ENCODE measurements around the gene ITGB8.
A peak's percentile ranks its signal among the peaks of the same experiment; 100 is the strongest.

The ITGB8 gene

GRCh38 chr7:20310301-20310700 is 20.4 kb upstream of the ITGB8 start:
- FAIRE-seq, result no peak

GRCh38 chr7:20310963-20311742 is 19.5 kb upstream of the ITGB8 start:
- peak; percentile 87 for FAIRE-seq

DNA sequence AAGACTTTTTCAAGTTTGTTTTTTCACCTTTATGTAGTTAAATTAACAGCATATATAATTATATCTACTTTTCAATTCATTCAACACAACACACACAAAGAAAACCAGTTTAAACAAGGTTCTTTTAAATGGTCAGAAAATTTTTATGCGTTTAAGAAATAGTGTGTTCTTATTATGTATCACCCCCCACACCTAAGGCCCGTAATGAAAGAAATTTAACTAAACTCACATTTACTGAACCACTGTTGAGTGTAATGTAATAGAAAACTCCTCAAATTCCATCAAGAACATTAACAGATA is 19.0 kb upstream of the ITGB8 start:
- no peak for FAIRE-seq

GRCh38 chr7:20312562-20312961 is 18.1 kb upstream of the ITGB8 start:
- no peak for FAIRE-seq

GRCh38 chr7:20313626-20314025 is 17.1 kb upstream of the ITGB8 start:
- FAIRE-seq, result no peak

- FAIRE-seq, result no peak
Measured at GRCh38 chr7:20314198-20314597, 16.5 kb upstream of the ITGB8 start.

- no peak for FAIRE-seq
Measured at GRCh38 chr7:20316706-20317105, 14.0 kb upstream of the ITGB8 start.

DNA sequence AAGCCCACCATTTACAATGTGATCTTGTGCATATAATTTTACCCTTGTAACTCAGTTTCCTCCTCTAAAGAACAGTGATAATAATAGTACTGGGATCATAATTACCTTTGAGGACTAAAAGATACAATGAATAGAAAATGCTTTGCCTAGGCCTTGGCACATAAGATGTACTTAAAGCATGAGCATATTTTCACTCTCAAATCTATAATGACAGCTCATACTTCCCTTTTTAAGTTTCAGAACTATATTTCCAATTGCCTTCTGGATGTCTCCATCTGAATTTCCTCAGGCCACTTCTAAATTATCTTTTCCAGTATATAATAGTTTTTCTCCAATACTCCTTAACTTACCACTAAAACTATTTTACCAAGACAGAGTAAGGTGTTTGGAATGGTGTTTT is 13.3 kb upstream of the ITGB8 start:
- FAIRE-seq, result no peak

DNA sequence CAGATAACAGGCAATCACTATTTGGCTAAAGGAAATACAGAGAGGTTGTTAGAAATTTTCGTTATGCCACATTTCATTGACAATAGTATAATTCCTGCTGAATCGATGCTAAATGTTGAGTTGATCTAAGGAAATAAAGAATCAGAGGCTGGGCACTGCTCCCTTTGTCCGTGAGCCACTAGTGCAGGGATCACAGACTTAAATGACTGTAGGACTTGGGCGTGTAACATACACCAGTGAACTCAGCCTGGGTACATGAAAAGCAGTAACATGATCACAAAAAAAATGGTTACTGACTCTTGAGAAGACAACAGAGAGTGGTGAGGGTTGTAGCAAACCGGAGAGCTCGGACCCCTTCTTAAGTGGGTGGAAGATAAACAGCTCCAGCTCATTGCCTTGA is 11.8 kb upstream of the ITGB8 start:
- no peak for FAIRE-seq

DNA sequence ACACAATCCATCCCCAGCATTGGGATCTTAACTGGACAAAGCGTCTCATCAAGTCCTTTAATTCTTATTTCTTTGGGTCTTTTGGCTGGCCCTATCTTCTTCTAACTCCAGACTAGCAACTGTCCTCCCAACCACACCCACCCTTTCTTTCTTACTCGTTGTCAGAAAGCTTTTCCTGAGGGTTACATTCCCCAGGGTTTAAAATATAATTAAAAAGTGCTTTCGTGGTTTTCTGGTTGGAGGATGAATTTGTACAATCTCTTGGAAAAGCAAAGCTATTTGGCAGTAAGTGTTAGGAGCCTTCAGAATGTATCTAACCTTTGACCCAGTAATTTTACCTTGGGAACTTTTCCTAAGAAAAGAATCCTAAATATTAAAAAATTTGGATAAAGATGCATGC is 10.4 kb upstream of the ITGB8 start:
- FAIRE-seq, result no peak

- FAIRE-seq, result no peak
Measured at GRCh38 chr7:20320786-20321185, 9.9 kb upstream of the ITGB8 start.

DNA sequence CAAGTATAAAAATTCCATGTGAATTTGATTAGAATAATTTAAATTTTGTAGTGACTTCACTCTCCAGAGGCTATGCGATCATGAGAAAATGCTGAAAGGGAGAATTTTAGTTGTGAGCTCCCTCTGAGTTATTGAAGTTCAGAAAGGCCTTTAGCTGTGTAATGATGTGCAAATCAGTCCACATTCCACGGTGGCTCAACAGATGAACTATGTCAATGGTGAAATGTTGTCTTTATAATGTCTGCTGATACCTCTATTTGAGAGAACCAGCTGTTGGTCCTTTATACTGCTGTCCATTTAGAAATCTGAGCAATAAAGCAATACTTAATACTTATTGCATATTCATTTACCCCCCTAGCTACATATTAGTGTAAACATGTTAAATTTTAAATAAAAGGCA is 7.1 kb upstream of the ITGB8 start:
- FAIRE-seq, result no peak

DNA sequence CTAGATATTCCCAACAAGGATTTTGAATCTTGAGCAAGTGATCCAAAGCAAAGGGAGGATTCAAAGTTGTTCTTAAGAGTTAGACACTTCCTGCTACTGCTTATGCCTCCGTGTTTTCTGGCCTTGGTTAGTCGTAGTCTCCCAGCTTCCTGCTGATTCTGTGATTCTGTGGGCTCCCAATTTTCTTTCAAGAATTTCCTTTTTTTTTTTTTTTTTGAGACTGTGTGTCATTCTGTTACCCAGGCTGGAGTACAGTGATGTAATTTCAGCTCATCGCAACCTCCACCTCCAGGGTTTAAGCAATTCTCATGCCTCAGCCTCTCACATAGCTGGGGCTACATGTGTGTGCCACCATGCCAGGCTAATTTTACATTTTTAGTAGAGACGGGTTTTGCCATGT is 4.4 kb upstream of the ITGB8 start:
- FAIRE-seq, result no peak

GRCh38 chr7:20327055-20327454 is 3.6 kb upstream of the ITGB8 start:
- FAIRE-seq, result no peak

- FAIRE-seq, result no peak
Measured at GRCh38 chr7:20328027-20328426, 2.7 kb upstream of the ITGB8 start.

GRCh38 chr7:20328692-20329091 is 2.0 kb upstream of the ITGB8 start:
- FAIRE-seq, result no peak

DNA sequence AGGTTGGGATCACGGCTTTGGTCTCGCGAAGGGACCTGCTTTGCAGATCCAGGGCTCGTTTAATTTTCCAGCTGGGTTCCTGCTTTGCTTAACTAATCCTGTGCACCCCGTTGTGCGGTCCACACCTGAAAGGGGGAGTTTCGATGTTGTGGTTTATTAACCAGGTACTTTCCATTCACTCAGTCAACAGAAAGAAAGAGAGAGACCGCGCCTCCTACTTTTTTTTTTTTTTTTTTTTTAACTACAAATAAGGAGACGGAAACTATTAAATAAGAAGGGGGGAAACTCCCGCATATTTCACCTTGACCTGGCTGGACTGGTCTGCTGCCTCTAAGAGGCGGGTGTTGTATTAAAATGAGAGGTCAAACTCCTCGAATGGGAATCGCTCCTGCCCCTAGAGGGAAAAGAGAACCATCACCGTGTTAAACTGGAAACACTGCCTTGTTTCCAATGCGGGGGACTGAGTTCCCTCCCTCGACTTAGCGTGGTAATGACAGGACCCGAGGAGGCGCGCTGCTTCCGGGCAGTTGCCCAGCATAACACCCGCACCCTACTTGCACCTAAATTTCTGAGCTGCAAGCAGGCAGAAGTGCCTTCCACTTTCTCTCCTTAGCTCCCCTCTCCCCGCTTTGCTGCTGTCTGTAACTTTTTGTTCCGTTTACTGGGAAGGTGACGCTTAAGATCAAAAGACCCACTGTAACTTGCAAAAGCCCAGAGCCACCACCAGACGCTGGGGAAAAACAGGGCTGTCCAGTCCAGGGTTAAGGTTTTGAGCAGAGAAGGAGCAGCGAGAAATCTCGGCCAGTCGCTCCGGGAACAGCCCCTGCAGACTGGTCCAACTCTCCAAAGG is 1.1 kb upstream of the ITGB8 start:
- FAIRE-seq, result peak; percentile 94

GRCh38 chr7:20330928-20331909 is 519 bp downstream of the ITGB8 start:
- FAIRE-seq, result no peak

DNA sequence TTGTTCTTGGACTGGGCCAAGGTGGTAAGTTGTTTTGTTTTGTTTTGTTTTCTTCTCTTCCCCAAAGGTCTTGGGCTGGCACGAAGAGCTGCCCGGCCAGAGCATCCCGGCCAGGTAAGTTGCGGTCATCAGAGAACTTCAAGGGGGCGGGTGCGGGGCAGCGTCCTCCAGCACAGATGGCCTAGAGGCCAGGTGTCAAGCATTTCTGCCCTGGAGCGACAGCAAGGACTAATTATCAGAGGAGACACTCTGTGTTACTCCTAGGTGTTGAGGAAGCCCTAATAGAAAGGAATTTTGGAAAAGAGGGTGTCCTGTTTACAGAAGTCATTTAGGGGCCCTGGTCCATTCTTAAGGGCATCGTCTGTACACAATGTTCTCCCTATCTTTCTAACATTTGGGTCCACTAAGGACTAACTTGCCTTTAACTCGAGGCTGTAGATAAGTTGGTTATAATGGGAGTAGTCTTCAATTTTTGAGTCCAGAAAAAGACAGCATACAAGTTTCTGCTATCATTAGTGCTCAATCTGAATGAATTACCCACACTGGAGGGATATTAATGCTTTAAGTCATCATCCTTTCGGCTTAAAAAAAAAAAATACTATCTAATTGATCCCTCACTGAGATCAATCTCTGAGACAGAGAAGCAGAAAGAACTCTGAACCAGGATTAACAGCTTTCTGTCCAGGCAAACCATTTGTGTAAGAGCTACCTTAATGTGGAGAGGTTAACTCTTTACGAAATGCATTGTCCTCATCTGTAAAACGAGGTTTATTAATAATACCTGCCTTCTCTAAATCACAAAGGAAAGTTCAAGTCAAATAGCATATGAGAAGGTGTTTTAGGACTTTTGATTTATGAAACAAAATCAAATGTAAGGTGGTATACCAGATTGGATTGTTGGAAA is 1.5 kb downstream of the ITGB8 start:
- peak; percentile 62 for FAIRE-seq

- no peak for FAIRE-seq
Measured at GRCh38 chr7:20338285-20338684, 7.6 kb downstream of the ITGB8 start.

GRCh38 chr7:20340839-20341238 is 10.1 kb downstream of the ITGB8 start:
- no peak for FAIRE-seq

- FAIRE-seq, result no peak
Measured at GRCh38 chr7:20343205-20343604, 12.5 kb downstream of the ITGB8 start.
